HepG2 (cell line): ENCODE results near the gene U2AF1L4. TPM values are rescaled to one million over a fixed set of nuclear protein-coding genes. Genes with fewer than 3 reads are reported as not detected.

Source experiments
- FOXM1 ChIP-seq: sonication (generic); formaldehyde crosslinking; IDR thresholded peaks from 2 replicates; pipeline ENCODE4 v1.5.0; 2020; ENCODE audit warnings: missing genetic modification reagents
- IRF2 ChIP-seq: IDR thresholded peaks from 2 replicates; pipeline ENCODE4 v1.6.1; 2018; ENCODE audit warnings: missing genetic modification reagents, missing compliant biosample characterization
- JUND ChIP-seq: sonication (generic); formaldehyde crosslinking; IDR thresholded peaks from 2 replicates; pipeline ENCODE4 v1.8.0; 2022; ENCODE audit warnings: mild to moderate bottlenecking, missing genetic modification reagents
- KLF15 ChIP-seq: sonication (generic); formaldehyde crosslinking; IDR thresholded peaks from 2 replicates; pipeline ENCODE4 v1.8.1; 2023; ENCODE audit warnings: borderline replicate concordance, mild to moderate bottlenecking, inconsistent platforms, missing genetic modification reagents, mixed read lengths
- NKX3-1 ChIP-seq: sonication (generic); formaldehyde crosslinking; IDR thresholded peaks from 2 replicates; pipeline ENCODE4 v1.5.0; 2020; ENCODE audit warnings: missing genetic modification reagents
- PPARG ChIP-seq: conservative IDR thresholded peaks from 2 replicates; pipeline ENCODE4 v1.6.1; 2016; ENCODE audit warnings: missing biosample characterization, missing genetic modification reagents
- YY1 ChIP-seq: IDR thresholded peaks from 2 replicates; pipeline ENCODE4 v1.6.1; 2011; ENCODE audit warnings: low read length, low read depth, moderate library complexity, mild to moderate bottlenecking; ENCODE audit not compliant: insufficient read depth, insufficient replicate concordance
- ZBTB20 ChIP-seq: sonication (generic); formaldehyde crosslinking; IDR thresholded peaks from 2 replicates; pipeline ENCODE4 v1.8.1; 2023; ENCODE audit warnings: missing genetic modification reagents, low read depth, mild to moderate bottlenecking, borderline replicate concordance
- ZNF101 ChIP-seq: sonication (generic); formaldehyde crosslinking; IDR thresholded peaks from 2 replicates; pipeline ENCODE4 v1.4.0; 2020; ENCODE audit warnings: mild to moderate bottlenecking, low read depth, missing genetic modification reagents, borderline replicate concordance
- ZNF124 ChIP-seq: sonication (generic); formaldehyde crosslinking; IDR thresholded peaks from 2 replicates; pipeline ENCODE4 v1.4.0; 2020; ENCODE audit warnings: missing genetic modification reagents
- ZNF775 ChIP-seq: sonication (generic); formaldehyde crosslinking; IDR thresholded peaks from 2 replicates; pipeline ENCODE4 v1.4.0; 2020; ENCODE audit warnings: missing genetic modification reagents, mild to moderate bottlenecking, moderate library complexity, borderline replicate concordance
- ZNF891 ChIP-seq: sonication (generic); formaldehyde crosslinking; IDR thresholded peaks from 2 replicates; pipeline ENCODE4 v1.5.0; 2020; ENCODE audit warnings: mild to moderate bottlenecking, missing genetic modification reagents
- ZSCAN20 ChIP-seq: sonication (generic); formaldehyde crosslinking; IDR thresholded peaks from 2 replicates; pipeline ENCODE4 v1.4.0; 2020; ENCODE audit warnings: missing genetic modification reagents, mild to moderate bottlenecking, borderline replicate concordance
- polyA plus RNA-seq, 8 experiments: library from polyadenylated mRNA; depleted of rRNA in 3 of 8; stranded (reverse) in 7 of 8; unstranded in 1 of 8; fragments of >200 nt; fragmentation: Illumina TruSeq in 4 of 8; extraction: Trizol in 4 of 8; gene quantifications; 2 replicates each; pipeline versions ENCODE4 v1.2.1 to v1.2.3, GENCODE V29; 2011 to 2016; ENCODE audit warnings: low read depth in 4 of 8, missing spikeins in 1 of 8, mixed read lengths in 1 of 8; ENCODE audit not compliant: insufficient read depth in 1 of 8
- total RNA-seq, 5 experiments: library from RNA; depleted of rRNA; stranded (reverse); fragments of >200 nt; fragmentation: Illumina TruSeq; extraction: Trizol; gene quantifications; 2 replicates each; pipeline ENCODE4 v1.2.3, GENCODE V29; 2016; ENCODE audit warnings: low read depth in 1 of 5
- TF ChIP-seq, protein P1 (sequence below): sonication (generic); formaldehyde crosslinking; IDR thresholded peaks from 2 replicates; pipeline ENCODE4 v1.4.0; 2020; ENCODE audit warnings: mild to moderate bottlenecking, low read depth, missing genetic modification reagents
- TF ChIP-seq, protein P2 (sequence below): sonication (generic); formaldehyde crosslinking; IDR thresholded peaks from 2 replicates; pipeline ENCODE4 v1.4.0; 2020; ENCODE audit warnings: missing genetic modification reagents
- TF ChIP-seq, protein P3 (sequence below): sonication (generic); formaldehyde crosslinking; IDR thresholded peaks from 2 replicates; pipeline ENCODE4 v1.4.0; 2020; ENCODE audit warnings: missing genetic modification reagents
- TF ChIP-seq, protein P4 (sequence below): sonication (generic); formaldehyde crosslinking; IDR thresholded peaks from 2 replicates; pipeline ENCODE4 v1.4.0; 2020; ENCODE audit warnings: low read depth, mild to moderate bottlenecking, missing genetic modification reagents

The U2AF1L4 gene
- total and polyA plus RNA-seq, 2 of the 13 experiments (the other 11 are each of a cell fraction or from before 2014, with no cell fraction given), result 7.9 to 15.4 TPM

DNA sequence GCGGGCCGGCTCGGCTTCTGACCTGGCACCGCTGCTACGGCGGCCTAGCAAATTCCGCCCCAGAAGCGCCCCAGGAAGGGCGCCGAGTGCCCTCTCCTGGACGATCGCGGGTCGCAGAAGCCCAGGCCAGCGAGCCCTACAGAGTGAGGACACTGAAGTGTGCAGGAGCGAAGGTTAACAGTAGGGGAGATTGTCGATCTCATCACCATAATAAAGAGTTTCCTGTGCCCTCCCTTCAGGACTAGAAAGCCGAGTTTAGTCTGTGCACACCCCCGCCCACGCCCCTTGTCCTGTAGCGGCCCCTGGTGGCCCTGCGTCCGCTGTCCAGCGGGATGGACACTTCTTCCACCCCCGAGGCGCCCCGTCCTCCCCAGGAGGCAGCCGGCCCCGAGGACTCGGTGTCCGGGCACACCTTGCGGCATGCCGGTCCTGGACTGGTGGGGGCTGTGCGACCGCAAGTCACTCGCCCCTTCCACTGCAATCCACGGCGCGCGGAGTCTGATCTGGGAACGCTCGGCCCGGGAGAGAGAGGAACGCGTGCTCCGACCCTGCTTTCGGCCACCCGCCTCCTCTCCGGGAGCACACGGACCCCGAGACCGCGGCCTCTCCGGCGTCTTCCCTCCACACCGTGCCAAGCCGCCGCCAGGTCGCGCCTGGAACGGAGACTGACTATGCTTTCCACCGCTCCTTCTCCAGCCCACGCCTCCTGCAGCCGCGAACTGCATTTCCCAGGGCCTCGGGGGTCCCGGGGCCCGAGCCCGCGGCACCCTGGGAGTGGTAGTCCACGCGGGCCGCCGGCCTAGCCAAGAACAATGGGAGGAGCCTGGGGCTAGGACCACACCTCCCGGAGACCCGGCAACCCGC is 28.2 kb downstream of the U2AF1L4 start (continued):
- TF ChIP-seq, protein P1, sequence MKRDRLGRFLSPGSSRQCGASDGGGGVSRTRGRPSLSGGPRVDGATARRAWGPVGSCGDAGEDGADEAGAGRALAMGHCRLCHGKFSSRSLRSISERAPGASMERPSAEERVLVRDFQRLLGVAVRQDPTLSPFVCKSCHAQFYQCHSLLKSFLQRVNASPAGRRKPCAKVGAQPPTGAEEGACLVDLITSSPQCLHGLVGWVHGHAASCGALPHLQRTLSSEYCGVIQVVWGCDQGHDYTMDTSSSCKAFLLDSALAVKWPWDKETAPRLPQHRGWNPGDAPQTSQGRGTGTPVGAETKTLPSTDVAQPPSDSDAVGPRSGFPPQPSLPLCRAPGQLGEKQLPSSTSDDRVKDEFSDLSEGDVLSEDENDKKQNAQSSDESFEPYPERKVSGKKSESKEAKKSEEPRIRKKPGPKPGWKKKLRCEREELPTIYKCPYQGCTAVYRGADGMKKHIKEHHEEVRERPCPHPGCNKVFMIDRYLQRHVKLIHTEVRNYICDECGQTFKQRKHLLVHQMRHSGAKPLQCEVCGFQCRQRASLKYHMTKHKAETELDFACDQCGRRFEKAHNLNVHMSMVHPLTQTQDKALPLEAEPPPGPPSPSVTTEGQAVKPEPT (CRISPR knock-in tag), result peak; percentile 41; the same call in 1 of the 2 replicates
- TF ChIP-seq JUND, result peak; percentile 20; the same call in 1 of the 2 replicates
- 0 out of 2 replicates have a peak, but pooled peaks have one; percentile 27 for TF ChIP-seq ZNF775 (CRISPR knock-in tag)
- 0 out of 2 replicates have a peak, but pooled peaks have one; percentile 22 for TF ChIP-seq ZSCAN20 (CRISPR knock-in tag)
- TF ChIP-seq ZNF101 (CRISPR knock-in tag), result no peak; the same call in 1 of the 2 replicates
- TF ChIP-seq ZBTB20 (CRISPR knock-in tag), result no peak; the same call in 1 of the 2 replicates
- peak; percentile 3; the same call in 1 of the 2 replicates for TF ChIP-seq ZNF891 (CRISPR knock-in tag)
- TF ChIP-seq, protein P2, sequence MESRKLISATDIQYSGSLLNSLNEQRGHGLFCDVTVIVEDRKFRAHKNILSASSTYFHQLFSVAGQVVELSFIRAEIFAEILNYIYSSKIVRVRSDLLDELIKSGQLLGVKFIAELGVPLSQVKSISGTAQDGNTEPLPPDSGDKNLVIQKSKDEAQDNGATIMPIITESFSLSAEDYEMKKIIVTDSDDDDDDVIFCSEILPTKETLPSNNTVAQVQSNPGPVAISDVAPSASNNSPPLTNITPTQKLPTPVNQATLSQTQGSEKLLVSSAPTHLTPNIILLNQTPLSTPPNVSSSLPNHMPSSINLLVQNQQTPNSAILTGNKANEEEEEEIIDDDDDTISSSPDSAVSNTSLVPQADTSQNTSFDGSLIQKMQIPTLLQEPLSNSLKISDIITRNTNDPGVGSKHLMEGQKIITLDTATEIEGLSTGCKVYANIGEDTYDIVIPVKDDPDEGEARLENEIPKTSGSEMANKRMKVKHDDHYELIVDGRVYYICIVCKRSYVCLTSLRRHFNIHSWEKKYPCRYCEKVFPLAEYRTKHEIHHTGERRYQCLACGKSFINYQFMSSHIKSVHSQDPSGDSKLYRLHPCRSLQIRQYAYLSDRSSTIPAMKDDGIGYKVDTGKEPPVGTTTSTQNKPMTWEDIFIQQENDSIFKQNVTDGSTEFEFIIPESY (CRISPR knock-in tag), result no peak
- peak; percentile 71 for TF ChIP-seq IRF2
- peak; percentile 20 for TF ChIP-seq ZNF124
- TF ChIP-seq YY1, result peak; percentile 33
- TF ChIP-seq PPARG (CRISPR knock-in tag), result 0 out of 2 replicates have a peak, but pooled peaks have one; percentile 19
- TF ChIP-seq NKX3-1 (CRISPR knock-in tag), result no peak
- TF ChIP-seq KLF15 (CRISPR knock-in tag), result no peak
- TF ChIP-seq, protein P3, sequence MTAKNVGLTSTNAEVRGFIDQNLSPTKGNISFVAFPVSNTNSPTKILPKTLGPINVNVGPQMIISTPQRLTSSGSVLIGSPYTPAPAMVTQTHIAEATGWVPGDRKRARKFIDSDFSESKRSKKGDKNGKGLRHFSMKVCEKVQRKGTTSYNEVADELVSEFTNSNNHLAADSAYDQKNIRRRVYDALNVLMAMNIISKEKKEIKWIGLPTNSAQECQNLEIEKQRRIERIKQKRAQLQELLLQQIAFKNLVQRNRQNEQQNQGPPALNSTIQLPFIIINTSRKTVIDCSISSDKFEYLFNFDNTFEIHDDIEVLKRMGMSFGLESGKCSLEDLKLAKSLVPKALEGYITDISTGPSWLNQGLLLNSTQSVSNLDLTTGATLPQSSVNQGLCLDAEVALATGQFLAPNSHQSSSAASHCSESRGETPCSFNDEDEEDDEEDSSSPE, result peak; percentile 60
- TF ChIP-seq FOXM1 (CRISPR knock-in tag), result no peak
- TF ChIP-seq, protein P4, sequence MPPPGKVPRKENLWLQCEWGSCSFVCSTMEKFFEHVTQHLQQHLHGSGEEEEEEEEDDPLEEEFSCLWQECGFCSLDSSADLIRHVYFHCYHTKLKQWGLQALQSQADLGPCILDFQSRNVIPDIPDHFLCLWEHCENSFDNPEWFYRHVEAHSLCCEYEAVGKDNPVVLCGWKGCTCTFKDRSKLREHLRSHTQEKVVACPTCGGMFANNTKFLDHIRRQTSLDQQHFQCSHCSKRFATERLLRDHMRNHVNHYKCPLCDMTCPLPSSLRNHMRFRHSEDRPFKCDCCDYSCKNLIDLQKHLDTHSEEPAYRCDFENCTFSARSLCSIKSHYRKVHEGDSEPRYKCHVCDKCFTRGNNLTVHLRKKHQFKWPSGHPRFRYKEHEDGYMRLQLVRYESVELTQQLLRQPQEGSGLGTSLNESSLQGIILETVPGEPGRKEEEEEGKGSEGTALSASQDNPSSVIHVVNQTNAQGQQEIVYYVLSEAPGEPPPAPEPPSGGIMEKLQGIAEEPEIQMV, result 0 out of 2 replicates have a peak, but pooled peaks have one; percentile 33
